GM19463 (cell line): Measurements from ENCODE around the gene CENPVL3.
"Not testable (repeated sequence)": the region's sequence is repeated elsewhere in the genome, so short reads cannot be mapped to it uniquely, and the experiment has no call there.

Experiments used
- ATAC-seq: cut with Tn5 transposase; IDR thresholded peaks from one replicate; pipeline ENCODE4 v1.9.1; 2021; ENCODE audit warnings: mild to moderate bottlenecking, moderate library complexity; ENCODE audit not compliant: unreplicated experiment

Gene CENPVL3

GRCh38 chrX:51618241-51619155 is at the start of gene CENPVL3:
TSS of gene CENPVL3 (minus strand) at chrX:51618912. CDS start at chrX:51618873, 39 bp downstream.
- not testable (repeated sequence) for ATAC-seq

DNA sequence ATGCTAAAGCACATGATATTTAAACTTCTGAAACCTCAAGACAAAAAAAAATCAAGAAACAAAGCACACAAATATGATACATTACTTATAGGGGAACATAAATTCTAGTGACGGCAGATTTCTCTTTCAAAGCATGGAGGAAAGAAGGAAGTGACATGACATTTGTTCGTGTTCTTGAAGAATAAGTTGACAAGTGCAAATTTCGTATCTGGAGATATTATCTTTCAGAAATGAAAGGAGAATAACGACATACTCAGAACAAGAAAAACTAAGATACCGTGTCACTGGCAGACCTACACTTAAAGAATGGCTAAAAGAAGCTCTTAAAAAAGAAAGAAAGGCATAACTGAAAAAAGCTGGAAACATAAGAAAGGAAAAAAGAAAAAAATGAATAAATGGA is 47.3 kb upstream of the CENPVL3 start:
- no peak for ATAC-seq

- ATAC-seq: no peak
Measured at GRCh38 chrX:51643377-51643776, 24.7 kb upstream of the CENPVL3 start.

DNA sequence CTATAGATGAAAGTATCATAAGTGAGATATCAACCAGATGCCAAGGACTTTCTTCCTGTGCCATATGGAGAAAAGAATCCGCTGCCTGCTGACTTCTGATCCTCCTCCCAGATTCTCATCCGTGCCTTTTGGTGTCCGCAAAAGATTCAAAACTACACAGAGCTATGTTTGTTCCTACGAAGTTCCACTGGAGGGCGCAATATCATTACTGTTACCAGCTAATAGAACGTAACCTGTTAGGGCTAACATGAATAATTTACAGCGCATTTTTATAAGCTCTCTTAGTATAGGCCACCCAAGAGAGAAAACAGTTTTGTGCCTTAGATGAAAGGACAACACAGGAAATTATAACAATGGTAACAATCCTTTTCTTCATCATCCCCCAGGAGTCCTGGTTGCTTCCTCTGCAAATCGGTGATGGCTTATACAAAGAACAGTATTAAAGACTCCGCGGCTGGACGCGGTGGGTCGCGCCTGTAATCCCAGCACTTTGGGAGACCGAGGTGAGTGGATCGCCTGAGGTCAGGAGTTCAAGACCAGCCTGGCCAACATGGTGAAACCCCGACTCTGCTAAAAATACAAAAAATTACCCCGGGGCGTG is 22.8 kb upstream of the CENPVL3 start:
- no peak for ATAC-seq

DNA sequence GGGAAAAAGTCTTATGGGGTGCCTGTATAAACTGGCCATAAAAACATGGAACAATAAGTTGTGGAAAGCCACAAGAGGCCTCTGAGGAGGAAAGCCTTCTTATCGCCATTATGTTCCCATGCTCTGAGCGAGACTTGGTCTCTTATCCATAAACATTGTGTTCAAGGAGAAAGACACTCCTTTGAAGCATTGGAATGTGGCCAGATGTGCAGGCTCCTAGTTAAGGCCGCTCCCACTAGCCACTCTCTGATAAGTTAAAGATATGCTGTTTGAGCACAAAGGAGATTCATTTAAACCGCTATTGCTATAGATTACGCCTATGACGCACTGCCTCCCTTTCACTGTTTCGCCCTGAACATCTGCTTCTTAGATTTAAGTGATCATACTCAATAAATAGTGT is 17.8 kb upstream of the CENPVL3 start:
- ATAC-seq: not testable (repeated sequence)

DNA sequence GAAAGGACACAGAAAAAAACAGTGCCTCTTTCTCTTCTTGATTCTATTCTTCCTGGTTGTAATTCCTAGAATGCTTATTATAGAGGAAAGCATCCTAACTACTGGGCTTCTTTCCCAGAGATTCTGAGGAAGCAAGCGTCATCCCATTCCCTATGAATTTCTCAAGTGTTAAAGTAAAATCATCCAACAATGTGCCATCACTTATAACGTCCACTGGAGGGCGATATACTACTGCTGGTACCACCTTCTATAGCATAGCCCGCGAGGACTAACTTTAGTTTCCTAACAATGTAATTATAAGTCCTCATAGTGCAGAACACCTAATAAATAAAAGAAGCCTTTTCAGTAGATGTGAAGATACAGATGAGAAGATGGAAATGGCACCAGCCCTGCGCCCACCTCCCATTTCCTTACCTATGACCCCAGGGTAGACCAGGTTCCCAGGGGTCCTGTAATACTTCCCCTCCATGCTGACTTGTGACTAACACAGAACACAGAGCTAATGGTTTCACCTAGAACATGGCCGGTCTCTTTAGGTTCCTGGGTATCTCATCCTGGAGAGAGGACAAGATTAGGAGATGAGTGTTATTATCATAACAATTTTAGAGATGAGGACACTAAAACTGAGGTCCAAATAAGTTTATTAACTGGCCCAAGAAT is 4.2 kb downstream of the CENPVL3 start:
- ATAC-seq: no peak

GRCh38 chrX:51608766-51609165 is 9.9 kb downstream of the CENPVL3 start:
- ATAC-seq: no peak

DNA sequence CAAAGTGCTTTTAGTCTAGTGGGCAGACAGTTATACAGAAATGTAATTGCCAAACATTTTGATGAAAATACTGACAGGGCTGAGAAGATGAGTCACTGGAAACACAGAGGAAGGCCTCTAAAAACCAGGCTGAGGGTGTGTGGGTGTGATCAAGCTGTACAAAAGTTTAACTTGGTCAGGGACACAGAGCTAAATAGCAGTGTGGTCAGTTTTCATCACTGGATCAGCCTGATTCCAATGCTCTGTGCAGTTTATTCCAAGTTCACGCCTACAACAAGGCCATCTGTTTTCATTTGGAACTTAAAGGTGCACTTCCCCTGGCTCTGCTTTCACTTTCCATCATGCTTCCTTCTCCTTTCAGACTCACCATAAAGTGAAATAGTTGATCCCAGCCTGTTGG is 10.6 kb downstream of the CENPVL3 start:
- ATAC-seq: no peak

GRCh38 chrX:51606446-51606845 is 12.3 kb downstream of the CENPVL3 start:
- no peak for ATAC-seq

DNA sequence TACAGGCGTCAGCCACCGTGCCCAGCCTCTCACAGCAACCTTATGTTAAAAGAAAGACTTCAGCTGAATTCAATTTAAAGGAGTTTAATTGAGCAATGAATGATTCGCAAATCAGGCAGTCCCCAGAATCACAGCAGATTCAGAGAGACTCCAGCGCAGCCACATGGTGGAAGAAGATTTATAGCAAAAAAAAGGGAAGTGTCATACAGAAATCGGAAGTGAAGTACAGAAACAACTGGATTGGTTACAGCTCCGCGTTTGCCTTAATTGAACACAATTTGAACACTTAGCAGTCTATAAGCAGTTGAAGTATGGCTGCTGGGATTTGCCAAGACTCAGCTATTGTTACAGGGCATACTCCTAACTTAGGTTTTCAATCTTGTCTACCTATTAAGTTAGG is 19.8 kb downstream of the CENPVL3 start:
- no peak for ATAC-seq

- no peak for ATAC-seq
Measured at GRCh38 chrX:51571874-51572273, 46.8 kb downstream of the CENPVL3 start.

GRCh38 chrX:51569561-51569960 is 49.2 kb downstream of the CENPVL3 start:
- ATAC-seq: no peak

DNA sequence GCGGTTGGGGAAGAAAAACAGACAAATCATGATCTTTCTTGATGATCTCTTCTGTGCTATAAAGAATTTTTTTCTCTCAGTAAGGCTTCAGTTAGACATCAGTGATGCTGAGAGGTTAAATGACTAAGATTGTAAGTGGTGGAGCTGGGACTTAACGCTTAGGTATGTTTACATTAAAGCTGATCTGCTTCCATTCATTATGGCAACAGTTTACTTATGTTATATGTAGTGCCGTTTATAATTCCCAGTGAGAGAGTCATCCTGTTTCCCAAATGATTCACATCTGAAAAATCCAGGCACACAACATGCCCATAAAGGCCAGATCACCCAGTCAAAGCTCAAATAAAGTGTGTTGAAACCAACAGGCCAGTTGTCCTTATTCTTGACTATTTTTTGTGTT is 50.1 kb downstream of the CENPVL3 start:
- no peak for ATAC-seq
